Measurements from ENCODE around the gene SSNA1. TPM values are rescaled to one million over a fixed set of nuclear protein-coding genes. Genes with fewer than 3 reads are reported as not detected.
A peak's percentile ranks its signal among the peaks of the same experiment; 100 is the strongest.

Gene SSNA1
- total and polyA plus RNA-seq, 4 donors: 30.5 to 87.1 (median 57.2) TPM

DNA sequence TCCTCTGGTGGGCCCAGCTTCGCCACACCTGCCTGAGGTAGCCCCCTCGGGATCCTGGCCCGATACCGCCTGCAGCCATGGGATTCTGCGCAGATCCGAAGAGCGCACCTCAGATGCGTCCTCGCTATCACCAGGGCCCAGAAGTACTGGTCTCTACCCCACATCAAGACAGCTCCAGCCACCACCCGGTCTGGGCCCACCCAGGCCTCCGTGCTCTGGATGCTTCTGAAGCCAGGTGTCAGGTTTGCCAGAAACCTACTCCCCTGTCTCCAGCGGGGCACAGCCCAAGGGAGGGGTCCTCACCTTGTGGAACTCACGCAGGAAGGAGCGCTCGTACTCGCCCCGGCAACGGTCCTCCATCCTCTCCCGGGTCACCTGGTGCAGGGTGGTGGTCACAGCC is 2.6 kb upstream of the SSNA1 start:
- DNase-seq (no peak), ATAC-seq (ENCODE audit: low FRiP score) (no peak)
- 91 to 92% methylated on average over 19 of the region's 19 CpGs for WGBS, 2 donors
- no peak overlapping the region for H3K4me3 ChIP-seq (ENCODE audit: low read length in 2 of 2)
- intact Hi-C loops (cut with DNase I): no loop called here
- H3K27me3 ChIP-seq (ENCODE audit: control insufficient read depth in 1 of 2, insufficient read depth in 2 of 2, low read length in 1 of 2): no peaks in the 10 kb centered on the region
- H3K27ac ChIP-seq (ENCODE audit: low read depth in 1 of 2, low read length in 2 of 2): no peak overlapping the region
- H3K36me3 ChIP-seq (ENCODE audit: control insufficient read depth in 1 of 2, insufficient read depth in 2 of 2, low read length in 1 of 2): peaks cover 0 to 4% of the 10 kb centered on the region in 2 donors
- H3K4me1 ChIP-seq (ENCODE audit: control insufficient read depth in 1 of 2, insufficient read depth in 2 of 2, low read length in 2 of 2): no peaks in the 10 kb centered on the region
- H3K9me3 ChIP-seq (ENCODE audit: control insufficient read depth, low read length): no peaks in the 10 kb centered on the region

- Histone ChIP-seq H3K4me1 (ENCODE audit: control insufficient read depth in 1 of 2, insufficient read depth in 2 of 2, low read length in 2 of 2) (no peaks in the 10 kb centered on the region), H3K9me3 (ENCODE audit: control insufficient read depth, low read length) (no peaks in the 10 kb centered on the region), H3K27me3 (ENCODE audit: control insufficient read depth in 1 of 2, insufficient read depth in 2 of 2, low read length in 1 of 2) (no peaks in the 10 kb centered on the region), H3K4me3 (ENCODE audit: low read length in 2 of 2) (no peak overlapping the region), H3K27ac (ENCODE audit: low read depth in 1 of 2, low read length in 2 of 2) (no peak overlapping the region), H3K36me3 (ENCODE audit: control insufficient read depth in 1 of 2, insufficient read depth in 2 of 2, low read length in 1 of 2) (peaks cover 0 to 2% of the 10 kb centered on the region in 2 donors)
- ATAC-seq (ENCODE audit: low FRiP score): no peak
- WGBS, 2 donors: 81 to 83% methylated on average over 6 of the region's 6 CpGs
- DNase-seq: no peak
- intact Hi-C loops (cut with DNase I): no loop called here
Measured at GRCh38 chr9:137186385-137186784, 2.1 kb upstream of the SSNA1 start.

DNA sequence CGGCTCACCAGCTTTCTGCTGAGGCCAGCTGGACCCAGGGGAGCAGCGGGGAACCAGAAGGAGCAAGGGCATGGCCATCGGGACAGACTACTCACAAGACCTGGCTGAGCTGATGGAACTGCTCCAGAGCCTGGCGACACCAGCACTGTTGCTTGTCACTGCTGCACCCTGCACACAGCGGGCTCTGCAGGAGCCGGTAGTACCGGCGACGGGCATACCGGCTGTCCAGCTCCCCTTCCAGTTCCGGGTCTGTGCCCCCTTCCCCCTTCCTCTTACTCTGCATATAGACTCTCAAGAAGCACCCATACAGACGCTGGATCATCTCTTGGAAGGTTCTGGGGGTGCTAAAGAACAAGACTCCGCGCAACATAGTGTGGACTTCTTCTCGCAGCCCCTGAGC is 1.1 kb upstream of the SSNA1 start:
- no peaks in the 10 kb centered on the region for H3K9me3 ChIP-seq (ENCODE audit: control insufficient read depth, low read length)
- H3K36me3 ChIP-seq (ENCODE audit: control insufficient read depth in 1 of 2, insufficient read depth in 2 of 2, low read length in 1 of 2): peaks cover 0 to 2% of the 10 kb centered on the region in 2 donors
- no peaks in the 10 kb centered on the region for H3K27me3 ChIP-seq (ENCODE audit: control insufficient read depth in 1 of 2, insufficient read depth in 2 of 2, low read length in 1 of 2)
- H3K4me1 ChIP-seq (ENCODE audit: control insufficient read depth in 1 of 2, insufficient read depth in 2 of 2, low read length in 2 of 2): no peaks in the 10 kb centered on the region
- peak overlapping the region in 1 of 2 donors; percentile 74 for H3K4me3 ChIP-seq (ENCODE audit: low read length in 2 of 2)
- ATAC-seq (ENCODE audit: low FRiP score) (no peak), DNase-seq (no peak)
- H3K27ac ChIP-seq (ENCODE audit: low read depth in 1 of 2, low read length in 2 of 2): no peak overlapping the region
- WGBS, 2 donors: 81 to 84% methylated on average over 15 of the region's 15 CpGs
- intact Hi-C loops (cut with DNase I): no loop called here

DNA sequence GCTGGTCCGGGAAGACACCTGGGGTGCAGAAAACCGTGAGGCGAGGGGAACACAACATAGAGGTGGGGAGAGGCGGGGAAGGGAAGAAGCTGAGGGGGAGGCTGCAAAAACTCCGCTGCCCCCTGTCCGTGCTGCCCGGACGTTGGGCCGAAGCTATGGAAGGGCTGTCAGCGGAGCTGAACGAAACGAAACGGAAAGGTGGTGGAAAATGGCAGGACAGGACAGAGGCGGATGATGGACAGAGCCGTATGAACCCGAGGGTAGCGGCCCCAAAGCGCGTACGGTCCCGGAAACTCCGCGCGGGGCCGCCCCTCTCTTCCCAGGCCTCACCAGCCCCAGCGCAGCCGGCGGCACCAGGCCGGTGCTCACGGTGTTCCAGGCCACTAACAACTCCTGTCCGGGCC is 388 bp upstream of the SSNA1 start:
- Histone ChIP-seq H3K4me1 (ENCODE audit: control insufficient read depth in 1 of 2, insufficient read depth in 2 of 2, low read length in 2 of 2) (no peaks in the 10 kb centered on the region), H3K9me3 (ENCODE audit: control insufficient read depth, low read length) (no peaks in the 10 kb centered on the region), H3K4me3 (ENCODE audit: low read length in 2 of 2) (peak overlapping the region; percentile 63 to 74), H3K27ac (ENCODE audit: low read depth in 1 of 2, low read length in 2 of 2) (peak overlapping the region in 1 of 2 donors; percentile 29), H3K36me3 (ENCODE audit: control insufficient read depth in 1 of 2, insufficient read depth in 2 of 2, low read length in 1 of 2) (peaks cover 0 to under 1% of the 10 kb centered on the region in 2 donors), H3K27me3 (ENCODE audit: control insufficient read depth in 1 of 2, insufficient read depth in 2 of 2, low read length in 1 of 2) (no peaks in the 10 kb centered on the region)
- intact Hi-C loops (cut with DNase I): no loop called here
- 0% methylated on average over 16 to 31 of the region's 31 CpGs for WGBS, 2 donors
- DNase-seq: no peak
- no peak for ATAC-seq (ENCODE audit: low FRiP score)

GRCh38 chr9:137189297-137190295 is 1.1 kb downstream of the SSNA1 start:
- Histone ChIP-seq H3K27me3 (ENCODE audit: control insufficient read depth in 1 of 2, insufficient read depth in 2 of 2, low read length in 1 of 2) (no peaks in the 10 kb centered on the region), H3K4me1 (ENCODE audit: control insufficient read depth in 1 of 2, insufficient read depth in 2 of 2, low read length in 2 of 2) (no peaks in the 10 kb centered on the region), H3K9me3 (ENCODE audit: control insufficient read depth, low read length) (no peaks in the 10 kb centered on the region), H3K27ac (ENCODE audit: low read depth in 1 of 2, low read length in 2 of 2) (peak overlapping the region in 1 of 2 donors; percentile 72), H3K4me3 (ENCODE audit: low read length in 2 of 2) (peak overlapping the region; percentile 49 to 71), H3K36me3 (ENCODE audit: control insufficient read depth in 1 of 2, insufficient read depth in 2 of 2, low read length in 1 of 2) (no peaks in the 10 kb centered on the region)
- no peak for ATAC-seq (ENCODE audit: low FRiP score)
- no peak for DNase-seq
- intact Hi-C loops (cut with DNase I): no loop called here
- WGBS, 2 donors: 26 to 35% methylated on average over 23 of the region's 23 CpGs

DNA sequence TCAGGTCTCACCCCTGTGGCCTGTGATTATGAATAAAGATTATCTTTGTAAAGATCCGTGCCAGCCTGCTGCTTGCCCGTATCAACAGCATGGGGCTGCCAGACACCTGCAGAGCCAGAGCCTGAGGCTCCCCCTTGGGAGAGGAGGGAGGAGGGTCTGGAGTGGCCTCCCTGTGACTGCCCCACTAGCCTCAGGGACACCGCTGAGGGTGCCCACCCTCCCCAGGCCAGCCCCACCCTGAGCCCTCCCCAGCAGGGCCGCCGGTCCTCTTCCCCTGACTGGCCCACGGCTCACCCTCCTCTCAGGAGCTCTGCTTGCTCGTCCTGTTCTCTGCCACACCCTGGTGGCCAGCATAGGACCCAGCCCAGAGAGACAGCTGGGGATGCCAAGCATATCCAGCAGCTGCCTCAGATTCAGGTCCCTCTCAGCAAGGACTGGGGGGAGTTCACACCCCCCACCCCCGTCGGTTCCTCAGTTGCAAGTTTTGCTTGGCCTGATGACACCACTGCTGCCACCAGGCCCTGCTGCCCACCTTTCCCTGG is 1.9 kb downstream of the SSNA1 start:
- intact Hi-C loops (cut with DNase I): no loop called here
- H3K27me3 ChIP-seq (ENCODE audit: control insufficient read depth in 1 of 2, insufficient read depth in 2 of 2, low read length in 1 of 2): no peaks in the 10 kb centered on the region
- ATAC-seq (ENCODE audit: low FRiP score) (no peak), DNase-seq (no peak)
- no peaks in the 10 kb centered on the region for H3K9me3 ChIP-seq (ENCODE audit: control insufficient read depth, low read length)
- no peak overlapping the region for H3K4me3 ChIP-seq (ENCODE audit: low read length in 2 of 2)
- no peaks in the 10 kb centered on the region for H3K36me3 ChIP-seq (ENCODE audit: control insufficient read depth in 1 of 2, insufficient read depth in 2 of 2, low read length in 1 of 2)
- WGBS, 2 donors: 69% methylated on average over 6 to 9 of the region's 9 CpGs
- no peak overlapping the region for H3K27ac ChIP-seq (ENCODE audit: low read depth in 1 of 2, low read length in 2 of 2)
- H3K4me1 ChIP-seq (ENCODE audit: control insufficient read depth in 1 of 2, insufficient read depth in 2 of 2, low read length in 2 of 2): no peaks in the 10 kb centered on the region

DNA sequence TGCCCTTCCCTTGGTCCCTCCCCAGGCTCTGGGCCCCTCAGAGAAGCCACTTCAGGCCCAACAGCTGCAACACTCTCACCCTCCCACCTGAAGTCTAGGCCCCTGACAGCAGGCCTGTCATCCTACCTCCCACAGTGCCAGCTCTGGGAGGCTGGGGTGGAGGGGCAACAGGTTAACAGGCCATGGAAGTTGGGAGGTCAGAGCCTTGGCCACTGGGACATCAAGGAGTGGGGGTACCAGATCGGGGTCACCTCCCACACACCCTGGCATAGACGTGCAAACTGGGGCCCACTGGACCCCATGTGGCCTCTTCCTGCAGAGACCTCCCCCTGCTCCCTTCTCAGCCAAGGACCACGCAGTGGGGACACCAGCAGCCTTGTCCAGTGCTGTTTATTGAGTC is 2.8 kb downstream of the SSNA1 start:
- 75 to 77% methylated on average over 3 of the region's 3 CpGs for whole genome bisulfite sequencing, 2 donors
- H3K27me3 ChIP-seq (ENCODE audit: control insufficient read depth in 1 of 2, insufficient read depth in 2 of 2, low read length in 1 of 2): no peaks in the 10 kb centered on the region
- DNase-seq (no peak), ATAC-seq (ENCODE audit: low FRiP score) (no peak)
- H3K4me1 ChIP-seq (ENCODE audit: control insufficient read depth in 1 of 2, insufficient read depth in 2 of 2, low read length in 2 of 2): no peaks in the 10 kb centered on the region
- intact Hi-C loops (cut with DNase I): no loop called here
- H3K36me3 ChIP-seq (ENCODE audit: control insufficient read depth in 1 of 2, insufficient read depth in 2 of 2, low read length in 1 of 2): no peaks in the 10 kb centered on the region
- no peaks in the 10 kb centered on the region for H3K9me3 ChIP-seq (ENCODE audit: control insufficient read depth, low read length)
- H3K4me3 ChIP-seq (ENCODE audit: low read length in 2 of 2): no peak overlapping the region
- no peak overlapping the region for H3K27ac ChIP-seq (ENCODE audit: low read depth in 1 of 2, low read length in 2 of 2)

GRCh38 chr9:137191691-137192447 is 3.4 kb downstream of the SSNA1 start:
- no peak for ATAC-seq (ENCODE audit: low FRiP score)
- Histone ChIP-seq H3K4me1 (ENCODE audit: control insufficient read depth in 1 of 2, insufficient read depth in 2 of 2, low read length in 2 of 2) (no peaks in the 10 kb centered on the region), H3K27me3 (ENCODE audit: control insufficient read depth in 1 of 2, insufficient read depth in 2 of 2, low read length in 1 of 2) (no peaks in the 10 kb centered on the region), H3K27ac (ENCODE audit: low read depth in 1 of 2, low read length in 2 of 2) (no peak overlapping the region), H3K36me3 (ENCODE audit: control insufficient read depth in 1 of 2, insufficient read depth in 2 of 2, low read length in 1 of 2) (no peaks in the 10 kb centered on the region), H3K9me3 (ENCODE audit: control insufficient read depth, low read length) (no peaks in the 10 kb centered on the region), H3K4me3 (ENCODE audit: low read length in 2 of 2) (no peak overlapping the region)
- 85 to 87% methylated on average over 20 to 22 of the region's 22 CpGs for WGBS, 2 donors
- intact Hi-C loops (cut with DNase I): no loop called here
- no peak for DNase-seq
